B cell (primary cell): Measurements from ENCODE around the gene ALOXE3. TPM values are rescaled to one million over a fixed set of nuclear protein-coding genes. Genes with fewer than 3 reads are reported as not detected.
A peak's percentile ranks its signal among the peaks of the same experiment; 100 is the strongest.

ENCODE experiments used
- ATAC-seq: fragments of 200-7000 bp; cut with Tn5 transposase; one replicate; pipeline ENCODE4 v1.10.0; 2021; ENCODE audit warnings: low read depth, mild to moderate bottlenecking, moderate number of reproducible peaks, moderate library complexity
- CTCF ChIA-PET: fragments of 350-600 bp; sonication (Branson Sonifier 250); formaldehyde crosslinking; loops from one replicate; lab custom pipeline; 2021; ENCODE audit warnings: antibody characterized with exemption, inconsistent platforms; lab: Charles Lee
- POLR2A ChIA-PET: fragments of 350-600 bp; sonication (Branson Sonifier 250); formaldehyde crosslinking; loops from one replicate; lab custom pipeline; 2021; ENCODE audit warnings: antibody characterized with exemption; lab: Charles Lee
- DNase-seq: peaks from one replicate; pipeline ENCODE4 v3.0.0; 2013
- H2AFZ ChIP-seq: 2 replicates; pipeline ENCODE4 v1.6.1; 2012; ENCODE audit warnings: mild to moderate bottlenecking, low read depth, low read length; ENCODE audit not compliant: insufficient read depth, poor library complexity, severe bottlenecking
- H3K27ac ChIP-seq, 2 donors: 1 replicate in 1 of 2; 2 replicates in 1 of 2; pipeline ENCODE4 v1.5.1; 2012 to 2013; ENCODE audit warnings: low read length in 2 of 2, mild to moderate bottlenecking in 2 of 2, moderate library complexity in 1 of 2
- H3K27me3 ChIP-seq, 4 experiments: fragments of 200-600 bp in 1 of 4; sonication (generic) in 1 of 4; replicated peaks in 1 of 4; 1 replicate in 2 of 4; 2 replicates in 2 of 4; pipeline versions ENCODE4 v1.6.1 to v1.7.0; 2013 to 2016; ENCODE audit warnings: low read length in 3 of 4, mild to moderate bottlenecking in 2 of 4, mixed read lengths in 1 of 4, moderate library complexity in 1 of 4; ENCODE audit not compliant: insufficient read depth in 4 of 4, control insufficient read depth in 3 of 4; ENCODE audit errors: control extremely low read depth in 1 of 4
- H3K36me3 ChIP-seq, 2 experiments: replicated peaks in 1 of 2; 1 replicate in 1 of 2; 2 replicates in 1 of 2; pipeline versions ENCODE4 v1.6.1 to v1.7.1; 2013; ENCODE audit warnings: low read length in 1 of 2; ENCODE audit not compliant: insufficient read depth in 2 of 2, control insufficient read depth in 1 of 2; ENCODE audit errors: control extremely low read depth in 1 of 2, extremely low read depth in 1 of 2
- H3K4me1 ChIP-seq, 2 donors: fragments of 200-600 bp in 1 of 2; sonication (generic) in 1 of 2; 1 replicate in 1 of 2; 2 replicates in 1 of 2; pipeline versions ENCODE4 v1.5.1 to v1.6.1; 2013 to 2017; ENCODE audit warnings: low read length in 2 of 2; ENCODE audit not compliant: control insufficient read depth in 2 of 2, insufficient read depth in 2 of 2
- H3K4me2 ChIP-seq: replicated peaks from 2 replicates; pipeline ENCODE3; 2012; ENCODE audit warnings: mild to moderate bottlenecking, low read depth, low read length; ENCODE audit not compliant: poor library complexity, severe bottlenecking
- H3K4me3 ChIP-seq, 5 experiments: fragments of 200-600 bp in 1 of 5; sonication (generic) in 1 of 5; 1 replicate in 3 of 5; 2 replicates in 2 of 5; pipeline versions ENCODE4 v1.5.1 to v1.7.0; 2011 to 2016; ENCODE audit warnings: low read length in 4 of 5, mild to moderate bottlenecking in 4 of 5, low read depth in 2 of 5, control low read depth in 1 of 5, moderate library complexity in 1 of 5; ENCODE audit not compliant: insufficient read depth in 1 of 5; ENCODE audit errors: control extremely low read depth in 1 of 5, extremely low read depth in 1 of 5
- H3K79me2 ChIP-seq: fragments of 200-600 bp; sonication (generic); one replicate; pipeline ENCODE4 v1.6.0; 2016; ENCODE audit warnings: low read length; ENCODE audit not compliant: control insufficient read depth, insufficient read depth
- H3K9ac ChIP-seq: fragments of 200-600 bp; sonication (generic); 2 replicates; pipeline ENCODE4 v1.6.1; 2017; ENCODE audit warnings: mild to moderate bottlenecking, low read length, moderate library complexity
- H3K9me3 ChIP-seq, 3 donors: one replicate each; pipeline versions ENCODE4 v1.6.1 to v1.7.1; 2013; ENCODE audit warnings: low read length in 2 of 3; ENCODE audit not compliant: control insufficient read depth in 2 of 3, insufficient read depth in 1 of 3; ENCODE audit errors: control extremely low read depth in 1 of 3
- H4K20me1 ChIP-seq: 2 replicates; pipeline ENCODE4 v1.6.0; 2012; ENCODE audit warnings: mild to moderate bottlenecking, low read length; ENCODE audit not compliant: insufficient read depth, control insufficient read depth, poor library complexity, severe bottlenecking
- H3K27ac Mint-ChIP-seq: one replicate; pipeline ENCODE4 v1.8.0; 2021; ENCODE audit warnings: mixed read lengths
- H3K27me3 Mint-ChIP-seq: one replicate; pipeline ENCODE4 v1.8.0; 2021; ENCODE audit warnings: mixed read lengths
- H3K4me1 Mint-ChIP-seq: one replicate; pipeline ENCODE4 v1.8.0; 2021; ENCODE audit warnings: mixed read lengths
- H3K4me3 Mint-ChIP-seq: one replicate; pipeline ENCODE4 v1.8.0; 2021; ENCODE audit warnings: mixed read lengths
- H3K9me3 Mint-ChIP-seq: one replicate; pipeline ENCODE4 v1.8.0; 2022; ENCODE audit warnings: mixed read lengths; ENCODE audit not compliant: insufficient read depth
- EZH2 ChIP-seq: IDR thresholded peaks from 2 replicates; pipeline ENCODE4 v1.6.1; 2012; ENCODE audit warnings: borderline replicate concordance, low read depth, mild to moderate bottlenecking, moderate library complexity, low read length; ENCODE audit not compliant: insufficient read depth, poor library complexity, severe bottlenecking
- WGBS: methylation state at CpG from one replicate; pipeline ENCODE4 v1.1.5; 2013; ENCODE audit warnings: missing lambda C conversion rate; ENCODE audit not compliant: insufficient coverage; 5-methylcytosine and 5-hydroxymethylcytosine counted together
- intact Hi-C: fragments of 100-400 bp; cut with micrococcal nuclease; formaldehyde crosslinking; loops from one replicate; pipeline ENCODE4 v1.10.0; 2022
- polyA plus RNA-seq: library from polyadenylated mRNA; depleted of rRNA; stranded (reverse); fragments of >200 nt; gene quantifications from 2 replicates; pipeline ENCODE4 v1.2.3, GENCODE V29; 2012
- total RNA-seq, 2 donors: library from RNA; stranded (reverse); fragments of 120-200 nt in 1 of 2; gene quantifications; 1 replicate in 1 of 2; 2 replicates in 1 of 2; pipeline versions ENCODE4 v1.2.3 to v1.2.4, GENCODE V29; 2013 to 2022
- TF ChIP-seq, protein P1 (sequence below): fragments of 200-600 bp; IDR thresholded peaks from one replicate; pipeline ENCODE4 v1.8.0; 2022; ENCODE audit warnings: antibody characterized with exemption, mild to moderate bottlenecking

Gene ALOXE3
- total and polyA plus RNA-seq, 2 donors (not counting 1 experiment from before 2014, with no cell fraction given): 0.04 TPM; not detected in 1

DNA sequence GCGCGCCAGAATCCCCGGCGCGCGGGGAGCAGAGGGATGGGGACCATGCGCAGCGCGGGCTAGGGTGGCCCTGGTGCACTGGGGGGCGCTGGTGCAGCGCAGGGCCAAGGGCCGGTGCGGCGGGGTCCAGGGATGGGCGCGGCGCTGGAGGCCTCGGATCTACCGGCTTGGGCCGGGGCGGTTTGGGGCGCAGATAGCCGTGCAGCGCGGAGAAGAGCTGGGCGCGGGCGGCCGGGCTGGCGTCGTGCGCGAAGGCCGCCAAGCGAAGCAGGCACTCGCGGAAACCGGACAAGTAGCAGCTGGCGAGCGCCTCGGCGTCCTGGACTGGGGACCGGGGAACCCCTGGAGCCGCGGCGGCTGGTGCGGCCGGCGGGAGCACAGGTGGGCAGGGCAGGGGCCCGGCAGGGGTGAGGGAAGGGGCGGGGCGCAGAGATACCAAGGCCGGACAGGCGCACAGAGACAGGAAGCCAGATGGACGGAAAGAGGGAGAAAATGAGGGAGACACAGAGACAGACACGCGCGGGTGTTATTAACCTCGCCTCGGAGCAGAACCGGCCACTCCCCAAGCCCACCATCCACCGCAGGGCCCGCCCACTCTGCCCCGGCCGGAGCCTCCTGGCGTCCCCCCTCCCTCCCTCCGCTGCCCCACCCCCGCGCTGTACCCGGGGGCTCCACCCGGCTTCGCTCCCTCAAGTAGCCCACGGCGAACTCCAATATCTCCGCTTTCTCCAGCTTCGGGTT, 3.5 kb upstream of the ALOXE3 start:
- H3K27ac ChIP-seq: no peak overlapping the region
- WGBS: under 1% methylated on average over 71 of the region's 76 CpGs
- ChIA-PET POLR2A (interaction anchor here (0.6 to 1.8 kb wide), 4 partner anchors 32 to 167 kb away, joined by 3 to 6 read pairs (median 4); partner anchors contain the start of gene RANGRF), CTCF (interaction anchor here (0.6 to 3.6 kb wide), 8 partner anchors 11 to 173 kb away, joined by 3 to 12 read pairs (median 4); partner anchors contain the start of gene SLC25A35)
- peak overlapping the region; percentile 91 for H3K4me2 ChIP-seq
- peak overlapping the region; percentile 26 for H3K27ac Mint-ChIP-seq
- peak; percentile 14 for ATAC-seq
- H3K4me3 Mint-ChIP-seq: peak overlapping the region; percentile 94
- peak overlapping the region; percentile 58 for H2AFZ ChIP-seq
- H3K9me3 ChIP-seq: peaks cover 0 to 28% (median 0%) of the 10 kb centered on the region in 3 donors
- no peaks in the 10 kb centered on the region for H3K9me3 Mint-ChIP-seq
- H4K20me1 ChIP-seq: peaks cover 34% of the 10 kb centered on the region
- intact Hi-C loops: no loop called here
- H3K4me3 ChIP-seq: peak overlapping the region in 4 of 5 experiments; percentile 29 to 85 (median 70)
- H3K27me3 Mint-ChIP-seq: peaks cover 41% of the 10 kb centered on the region
- peaks cover 0 to 59% (median 27%) of the 10 kb centered on the region in 4 experiments for H3K27me3 ChIP-seq
- TF ChIP-seq EZH2: no peak
- TF ChIP-seq, protein P1, sequence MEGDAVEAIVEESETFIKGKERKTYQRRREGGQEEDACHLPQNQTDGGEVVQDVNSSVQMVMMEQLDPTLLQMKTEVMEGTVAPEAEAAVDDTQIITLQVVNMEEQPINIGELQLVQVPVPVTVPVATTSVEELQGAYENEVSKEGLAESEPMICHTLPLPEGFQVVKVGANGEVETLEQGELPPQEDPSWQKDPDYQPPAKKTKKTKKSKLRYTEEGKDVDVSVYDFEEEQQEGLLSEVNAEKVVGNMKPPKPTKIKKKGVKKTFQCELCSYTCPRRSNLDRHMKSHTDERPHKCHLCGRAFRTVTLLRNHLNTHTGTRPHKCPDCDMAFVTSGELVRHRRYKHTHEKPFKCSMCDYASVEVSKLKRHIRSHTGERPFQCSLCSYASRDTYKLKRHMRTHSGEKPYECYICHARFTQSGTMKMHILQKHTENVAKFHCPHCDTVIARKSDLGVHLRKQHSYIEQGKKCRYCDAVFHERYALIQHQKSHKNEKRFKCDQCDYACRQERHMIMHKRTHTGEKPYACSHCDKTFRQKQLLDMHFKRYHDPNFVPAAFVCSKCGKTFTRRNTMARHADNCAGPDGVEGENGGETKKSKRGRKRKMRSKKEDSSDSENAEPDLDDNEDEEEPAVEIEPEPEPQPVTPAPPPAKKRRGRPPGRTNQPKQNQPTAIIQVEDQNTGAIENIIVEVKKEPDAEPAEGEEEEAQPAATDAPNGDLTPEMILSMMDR: peak; percentile 27
- DNase-seq: peak; percentile 76
- H3K79me2 ChIP-seq: no peaks in the 10 kb centered on the region
- peaks cover 69 to 78% of the 10 kb centered on the region in 2 donors for H3K4me1 ChIP-seq
- H3K9ac ChIP-seq: peak overlapping the region; percentile 83
- H3K4me1 Mint-ChIP-seq: peaks cover 82% of the 10 kb centered on the region
- H3K36me3 ChIP-seq: no peaks in the 10 kb centered on the region

DNA sequence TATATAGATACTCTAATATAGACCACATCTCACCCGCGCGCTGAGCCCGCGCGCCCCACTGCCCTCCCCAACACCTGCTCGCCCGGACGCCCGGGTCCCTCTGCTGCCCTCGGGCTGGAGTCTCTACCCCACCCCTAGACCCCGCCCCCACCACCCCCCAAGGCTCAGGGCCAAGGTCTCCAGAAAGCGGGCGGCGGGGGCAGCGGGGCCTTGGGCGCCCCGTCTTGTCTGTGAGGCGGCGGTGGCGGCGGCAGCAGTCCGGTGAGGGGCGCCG, 3.0 kb upstream of the ALOXE3 start:
- 0% methylated on average over 10 of the region's 25 CpGs for WGBS
- POLR2A ChIA-PET: interaction anchor here (0.9 to 1.8 kb wide), 2 partner anchors 35 to 167 kb away, joined by 3 to 4 read pairs; partner anchors contain the start of gene RANGRF
- Histone ChIP-seq H3K9me3 (peaks cover 0 to 28% (median 0%) of the 10 kb centered on the region in 3 donors), H3K4me3 (peak overlapping the region; percentile 32 to 85 (median 70)), H3K79me2 (no peaks in the 10 kb centered on the region), H3K4me1 (peaks cover 73 to 75% of the 10 kb centered on the region in 2 donors), H2AFZ (peak overlapping the region; percentile 58), H3K27ac (no peak overlapping the region), H3K27me3 (peaks cover 0 to 64% (median 32%) of the 10 kb centered on the region in 4 experiments), H4K20me1 (peaks cover 34% of the 10 kb centered on the region), H3K4me2 (peak overlapping the region; percentile 91), H3K9ac (peak overlapping the region; percentile 83), H3K36me3 (no peaks in the 10 kb centered on the region)
- TF ChIP-seq, protein P1: no peak
- no peak for TF ChIP-seq EZH2
- peaks cover 78% of the 10 kb centered on the region for H3K4me1 Mint-ChIP-seq
- H3K27me3 Mint-ChIP-seq: peaks cover 46% of the 10 kb centered on the region
- H3K4me3 Mint-ChIP-seq: peak overlapping the region; percentile 94
- no peak overlapping the region for H3K27ac Mint-ChIP-seq
- intact Hi-C loops: no loop called here
- DNase-seq (no peak), ATAC-seq (no peak)
- CTCF ChIA-PET: interaction anchor here (1.1 to 1.7 kb wide), 4 partner anchors 61 to 174 kb away, joined by 3 to 5 read pairs (median 4); partner anchors contain the start of gene SLC25A35
- H3K9me3 Mint-ChIP-seq: no peaks in the 10 kb centered on the region
